SH-SY5Y (cell line): ENCODE data around the gene LRMDA.

ENCODE experiments used
- GATA2 ChIP-seq: IDR thresholded peaks from 2 replicates; pipeline ENCODE4 v1.6.1; 2011; ENCODE audit warnings: mild to moderate bottlenecking, low read depth, low read length
- GATA3 ChIP-seq: IDR thresholded peaks from 2 replicates; pipeline ENCODE4 v1.6.1; 2011; ENCODE audit warnings: low read depth, mild to moderate bottlenecking, low read length, moderate library complexity

DNA sequence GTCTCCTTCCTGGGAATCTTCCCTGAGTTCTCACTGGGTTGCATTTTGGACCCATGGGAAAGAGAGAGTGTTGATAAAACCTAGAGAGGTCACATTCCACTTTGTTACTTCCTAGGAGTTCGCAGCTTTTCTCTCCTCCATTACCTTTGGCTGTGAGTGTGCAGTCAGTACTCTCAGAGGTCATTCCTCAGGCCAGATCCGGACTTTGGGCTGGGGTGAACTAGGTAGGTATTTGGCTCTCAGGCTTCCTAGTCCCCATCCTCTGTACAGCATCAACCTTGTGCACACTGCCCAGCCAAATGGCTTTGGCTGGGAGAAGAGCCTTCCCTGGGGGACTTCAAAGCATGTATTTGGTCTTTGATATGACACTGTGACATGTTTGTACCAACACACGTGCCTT, 508.1 kb downstream of the LRMDA start:
- TF ChIP-seq GATA3 (no peak), GATA2 (no peak)
